ENCODE data around the gene PTPRM.

Gene PTPRM

DNA sequence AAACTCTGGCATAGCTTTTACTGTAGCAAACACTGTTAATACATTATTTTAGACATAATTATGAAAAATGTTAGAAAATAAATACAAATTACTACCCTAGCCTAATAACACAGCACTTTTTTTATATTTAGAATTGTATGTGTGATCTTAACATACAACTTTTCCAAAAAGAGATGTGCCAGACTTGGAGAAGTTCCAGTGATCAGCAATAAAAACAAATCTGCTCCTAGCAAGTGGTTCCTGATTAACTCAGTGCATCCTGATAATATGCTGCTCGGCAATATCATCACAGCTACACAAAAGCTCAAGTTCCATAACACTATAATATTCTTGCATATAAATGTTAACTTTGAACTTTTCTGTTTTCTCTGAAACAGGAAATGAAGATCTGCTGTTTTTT, 22.4 kb upstream of the PTPRM start:
- no peaks in the 10 kb centered on the region for H3K4me1 ChIP-seq (ENCODE audit: control insufficient read depth, insufficient read depth, low read length, poor library complexity, severe bottlenecking)
- H3K27ac ChIP-seq (ENCODE audit: low read depth, low read length, severe bottlenecking): no peak overlapping the region
- H3K9me3 ChIP-seq (ENCODE audit: control insufficient read depth, low read length): no peaks in the 10 kb centered on the region
- no peak overlapping the region for H3K4me3 ChIP-seq (ENCODE audit: extremely low read depth, insufficient read depth, low read length, poor library complexity, severe bottlenecking)
- no CpG with 5 or more reads among the region's 1 CpG for WGBS, 2 experiments (ENCODE audit: insufficient coverage in 2 of 2)
- H3K36me3 ChIP-seq (ENCODE audit: control insufficient read depth, insufficient read depth, low read length): no peaks in the 10 kb centered on the region

DNA sequence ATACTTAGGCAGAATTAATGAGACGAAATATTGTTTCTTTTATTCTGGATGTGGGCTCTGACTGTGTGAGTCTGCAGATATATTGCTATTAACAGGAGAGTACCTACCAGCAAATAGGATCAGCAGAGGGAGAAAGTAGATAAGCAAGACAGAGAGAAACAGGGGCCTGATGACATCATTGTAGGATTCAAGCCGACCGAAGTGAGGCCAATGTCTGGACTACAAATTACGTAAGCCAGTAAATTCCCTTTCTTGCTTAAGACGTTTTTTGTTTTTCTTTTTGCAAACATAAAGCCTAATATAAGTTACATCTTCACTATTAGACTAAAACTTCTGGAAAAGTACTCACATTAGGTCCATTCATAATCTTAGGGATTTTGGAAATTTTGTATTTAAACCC, 21.4 kb upstream of the PTPRM start:
- Histone ChIP-seq H3K27ac (ENCODE audit: low read depth, low read length, severe bottlenecking) (no peak overlapping the region), H3K9me3 (ENCODE audit: control insufficient read depth, low read length) (no peaks in the 10 kb centered on the region), H3K4me3 (ENCODE audit: extremely low read depth, insufficient read depth, low read length, poor library complexity, severe bottlenecking) (no peak overlapping the region), H3K4me1 (ENCODE audit: control insufficient read depth, insufficient read depth, low read length, poor library complexity, severe bottlenecking) (no peaks in the 10 kb centered on the region), H3K36me3 (ENCODE audit: control insufficient read depth, insufficient read depth, low read length) (no peaks in the 10 kb centered on the region)
- WGBS, 2 experiments (ENCODE audit: insufficient coverage in 2 of 2): 90 to 92% methylated on average over 2 to 3 of the region's 5 CpGs

DNA sequence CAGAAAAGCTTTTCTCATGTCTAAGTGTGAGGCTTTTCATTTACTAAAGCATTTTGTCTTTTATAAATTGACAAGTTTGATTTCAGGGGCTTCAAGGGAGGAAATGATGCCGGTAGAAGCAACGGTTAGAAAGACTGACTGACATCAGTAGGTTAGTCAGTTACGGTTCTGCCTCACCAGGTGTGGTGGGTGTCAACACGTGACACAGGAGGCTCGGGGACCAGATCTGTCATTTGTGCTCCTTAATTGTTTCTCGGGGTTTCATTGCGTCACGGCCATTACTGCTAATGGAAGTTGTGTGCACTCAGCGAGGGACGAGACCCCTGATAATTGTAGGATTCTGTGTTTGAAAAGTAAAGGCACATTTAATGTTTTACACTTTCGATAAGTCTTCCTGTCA, 18.9 kb upstream of the PTPRM start:
- Histone ChIP-seq H3K9me3 (ENCODE audit: control insufficient read depth, low read length) (no peaks in the 10 kb centered on the region), H3K4me1 (ENCODE audit: control insufficient read depth, insufficient read depth, low read length, poor library complexity, severe bottlenecking) (no peaks in the 10 kb centered on the region), H3K36me3 (ENCODE audit: control insufficient read depth, insufficient read depth, low read length) (no peaks in the 10 kb centered on the region), H3K27ac (ENCODE audit: low read depth, low read length, severe bottlenecking) (no peak overlapping the region), H3K4me3 (ENCODE audit: extremely low read depth, insufficient read depth, low read length, poor library complexity, severe bottlenecking) (no peak overlapping the region)
- WGBS, 2 experiments (ENCODE audit: insufficient coverage in 2 of 2): 92 to 95% methylated on average over 10 of the region's 11 CpGs

DNA sequence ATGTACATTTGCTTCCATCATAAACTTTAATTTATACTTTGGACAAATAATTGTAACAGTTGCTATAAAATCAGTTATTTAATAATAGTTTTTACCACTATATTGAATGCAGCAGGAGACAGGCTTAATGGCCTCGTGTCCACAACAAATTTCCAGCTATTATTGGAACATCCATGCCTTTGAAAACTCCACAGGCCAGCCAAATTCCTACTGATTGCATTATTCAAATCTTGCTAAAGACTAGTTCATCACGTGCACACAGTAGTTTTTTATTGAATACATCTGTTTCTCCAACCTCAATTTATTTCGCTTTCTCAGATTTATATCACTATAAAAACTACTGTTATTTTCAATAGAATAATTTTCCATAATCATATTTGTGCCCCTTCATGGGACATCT, 18.4 kb upstream of the PTPRM start:
- H3K36me3 ChIP-seq (ENCODE audit: control insufficient read depth, insufficient read depth, low read length): no peaks in the 10 kb centered on the region
- H3K4me1 ChIP-seq (ENCODE audit: control insufficient read depth, insufficient read depth, low read length, poor library complexity, severe bottlenecking): no peaks in the 10 kb centered on the region
- no peak overlapping the region for H3K4me3 ChIP-seq (ENCODE audit: extremely low read depth, insufficient read depth, low read length, poor library complexity, severe bottlenecking)
- no peaks in the 10 kb centered on the region for H3K9me3 ChIP-seq (ENCODE audit: control insufficient read depth, low read length)
- WGBS, 2 experiments (ENCODE audit: insufficient coverage in 2 of 2): 94 to 100% methylated on average over 1 of the region's 3 CpGs
- no peak overlapping the region for H3K27ac ChIP-seq (ENCODE audit: low read depth, low read length, severe bottlenecking)

DNA sequence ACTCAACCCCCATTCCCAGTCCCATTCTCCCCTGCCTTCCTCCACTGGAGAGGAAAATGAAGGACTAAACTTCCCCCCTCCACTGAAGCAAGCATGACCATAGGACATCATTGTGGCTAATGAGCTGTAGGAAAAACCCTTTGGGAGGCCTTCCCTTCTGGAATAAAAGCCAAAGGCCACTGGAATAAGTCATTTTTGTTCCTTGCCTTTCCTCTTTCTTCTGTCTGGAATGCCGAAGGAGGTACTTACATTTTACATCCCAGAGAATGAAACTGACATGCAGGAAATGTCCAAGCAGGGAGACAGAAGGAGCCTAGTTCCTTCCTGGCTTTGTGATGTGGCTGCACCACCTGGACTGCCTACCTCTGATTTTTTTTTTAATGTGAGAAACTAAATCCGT, 9.1 kb upstream of the PTPRM start:
- H3K36me3 ChIP-seq (ENCODE audit: control insufficient read depth, insufficient read depth, low read length): no peaks in the 10 kb centered on the region
- peaks cover 6% of the 10 kb centered on the region for H3K4me1 ChIP-seq (ENCODE audit: control insufficient read depth, insufficient read depth, low read length, poor library complexity, severe bottlenecking)
- no peak overlapping the region for H3K27ac ChIP-seq (ENCODE audit: low read depth, low read length, severe bottlenecking)
- no peak overlapping the region for H3K4me3 ChIP-seq (ENCODE audit: extremely low read depth, insufficient read depth, low read length, poor library complexity, severe bottlenecking)
- no peaks in the 10 kb centered on the region for H3K9me3 ChIP-seq (ENCODE audit: control insufficient read depth, low read length)
- 100% methylated on average over 1 of the region's 2 CpGs for WGBS, 2 experiments (ENCODE audit: insufficient coverage in 2 of 2)

DNA sequence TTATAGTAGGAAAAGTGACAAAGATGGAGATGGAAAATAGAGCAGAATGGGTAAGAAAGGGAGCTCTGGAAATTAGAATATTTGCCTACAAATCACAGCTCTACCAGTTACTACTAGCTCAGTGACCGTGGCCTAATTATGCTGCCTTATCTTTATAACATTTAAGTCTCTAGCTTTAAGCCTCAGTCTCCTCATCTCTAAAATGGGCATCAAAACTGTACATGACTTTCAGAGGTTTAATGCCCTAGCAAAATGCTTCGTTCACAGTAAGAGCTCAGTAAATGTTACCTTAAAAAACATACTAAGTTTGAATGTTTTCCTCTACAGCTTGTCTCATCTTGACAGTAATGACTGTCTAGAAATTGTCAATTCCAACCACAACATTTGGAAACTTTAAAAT, 8.3 kb upstream of the PTPRM start:
- no peaks in the 10 kb centered on the region for H3K36me3 ChIP-seq (ENCODE audit: control insufficient read depth, insufficient read depth, low read length)
- H3K9me3 ChIP-seq (ENCODE audit: control insufficient read depth, low read length): no peaks in the 10 kb centered on the region
- H3K27ac ChIP-seq (ENCODE audit: low read depth, low read length, severe bottlenecking): no peak overlapping the region
- WGBS, 2 experiments (ENCODE audit: insufficient coverage in 2 of 2): 75 to 100% methylated on average over 1 of the region's 2 CpGs
- H3K4me1 ChIP-seq (ENCODE audit: control insufficient read depth, insufficient read depth, low read length, poor library complexity, severe bottlenecking): peaks cover 6% of the 10 kb centered on the region
- no peak overlapping the region for H3K4me3 ChIP-seq (ENCODE audit: extremely low read depth, insufficient read depth, low read length, poor library complexity, severe bottlenecking)

DNA sequence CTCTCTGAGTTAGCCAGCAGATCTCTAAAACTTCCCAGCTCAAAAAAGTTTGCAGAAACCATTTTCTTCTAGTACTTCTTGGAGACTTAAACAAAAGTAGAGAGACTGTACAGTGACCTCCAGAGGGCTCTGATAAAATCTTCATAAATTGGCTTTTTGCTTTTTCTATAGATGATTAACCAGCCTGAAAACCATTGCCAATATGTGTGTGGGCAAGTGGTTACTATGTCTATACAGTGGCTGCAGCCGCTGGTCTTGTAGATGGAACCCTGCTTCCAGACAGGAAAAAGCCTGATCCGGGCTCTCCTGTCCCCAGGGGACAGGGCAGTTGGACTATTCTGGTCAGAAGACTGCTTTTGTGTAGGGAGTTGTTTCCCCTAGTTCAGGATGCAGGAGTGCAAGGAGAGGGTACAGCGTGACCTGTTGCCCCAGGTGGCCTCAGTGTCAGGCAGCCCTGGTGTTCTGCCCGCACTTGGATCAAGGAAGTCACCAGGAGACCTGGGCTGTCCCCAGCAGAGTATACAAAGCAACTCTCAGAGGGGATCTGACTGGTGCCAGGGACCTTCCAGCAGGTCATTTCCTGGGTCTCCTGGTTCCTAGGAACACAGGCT, 7.3 kb upstream of the PTPRM start:
- WGBS, 2 experiments (ENCODE audit: insufficient coverage in 2 of 2): 84 to 89% methylated on average over 4 of the region's 4 CpGs
- H3K4me1 ChIP-seq (ENCODE audit: control insufficient read depth, insufficient read depth, low read length, poor library complexity, severe bottlenecking): peaks cover 6% of the 10 kb centered on the region

DNA sequence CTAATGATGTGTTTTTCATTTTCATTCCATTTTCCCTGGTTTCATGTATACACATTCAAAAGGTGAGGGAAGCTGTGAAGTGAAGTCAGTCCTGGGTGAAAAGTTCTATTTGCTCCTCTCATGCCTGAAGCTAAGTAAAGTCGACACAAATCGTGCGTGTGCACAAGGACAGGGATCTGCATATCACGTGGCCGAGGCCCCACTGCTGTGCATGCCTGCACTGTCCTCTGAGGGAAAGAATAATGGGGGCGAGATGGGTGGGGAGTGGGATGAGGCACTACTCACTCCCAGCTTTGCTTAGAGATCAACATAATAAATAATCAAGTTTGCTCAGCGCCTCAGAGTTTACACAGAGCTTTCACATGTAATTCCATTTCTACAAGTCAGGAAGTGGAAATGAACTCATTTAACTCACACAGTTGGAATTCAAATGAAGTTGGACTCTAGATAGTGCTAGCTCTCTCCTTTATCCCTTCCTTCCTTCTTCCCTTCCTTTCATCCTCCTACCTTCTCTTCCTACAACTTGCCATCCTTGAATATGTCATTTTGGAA, 5.1 kb upstream of the PTPRM start:
- H3K27ac ChIP-seq (ENCODE audit: low read depth, low read length, severe bottlenecking): no peak overlapping the region
- 56 to 74% methylated on average over 3 to 4 of the region's 7 CpGs for WGBS, 2 experiments (ENCODE audit: insufficient coverage in 2 of 2)

More for the DNA sequence above, 7.3 kb upstream of the PTPRM start:
- no peaks in the 10 kb centered on the region for H3K9me3 ChIP-seq (ENCODE audit: control insufficient read depth, low read length)
- H3K27ac ChIP-seq (ENCODE audit: low read depth, low read length, severe bottlenecking): no peak overlapping the region
- H3K4me3 ChIP-seq (ENCODE audit: extremely low read depth, insufficient read depth, low read length, poor library complexity, severe bottlenecking): no peak overlapping the region
- H3K36me3 ChIP-seq (ENCODE audit: control insufficient read depth, insufficient read depth, low read length): no peaks in the 10 kb centered on the region

DNA sequence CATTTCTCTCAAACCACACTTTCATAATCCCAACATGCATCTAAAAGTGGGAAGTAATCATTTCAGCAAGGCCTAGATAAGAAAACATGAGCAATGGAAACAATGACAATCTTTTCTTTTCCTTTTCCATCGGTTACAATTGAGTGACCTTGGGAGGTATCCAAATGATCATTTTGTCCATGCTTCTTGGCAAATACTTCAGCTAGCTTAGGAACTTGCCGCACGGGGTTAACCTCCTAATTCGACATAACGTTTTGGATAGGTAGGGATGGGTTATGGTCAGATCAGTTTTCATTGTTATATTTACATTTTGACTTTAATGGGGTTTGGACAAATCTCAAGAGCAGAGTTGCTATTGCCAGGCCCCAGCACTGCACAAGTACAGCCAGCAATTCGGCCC, 4.6 kb upstream of the PTPRM start:
- peaks cover 6% of the 10 kb centered on the region for H3K4me1 ChIP-seq (ENCODE audit: control insufficient read depth, insufficient read depth, low read length, poor library complexity, severe bottlenecking)
- no peaks in the 10 kb centered on the region for H3K36me3 ChIP-seq (ENCODE audit: control insufficient read depth, insufficient read depth, low read length)
- 95 to 97% methylated on average over 3 to 5 of the region's 6 CpGs for WGBS, 2 experiments (ENCODE audit: insufficient coverage in 2 of 2)
- no peak overlapping the region for H3K27ac ChIP-seq (ENCODE audit: low read depth, low read length, severe bottlenecking)
- H3K4me3 ChIP-seq (ENCODE audit: extremely low read depth, insufficient read depth, low read length, poor library complexity, severe bottlenecking): no peak overlapping the region
- no peaks in the 10 kb centered on the region for H3K9me3 ChIP-seq (ENCODE audit: control insufficient read depth, low read length)

More for the DNA sequence above, 5.1 kb upstream of the PTPRM start:
- Histone ChIP-seq H3K9me3 (ENCODE audit: control insufficient read depth, low read length) (no peaks in the 10 kb centered on the region), H3K36me3 (ENCODE audit: control insufficient read depth, insufficient read depth, low read length) (no peaks in the 10 kb centered on the region), H3K4me3 (ENCODE audit: extremely low read depth, insufficient read depth, low read length, poor library complexity, severe bottlenecking) (no peak overlapping the region), H3K4me1 (ENCODE audit: control insufficient read depth, insufficient read depth, low read length, poor library complexity, severe bottlenecking) (peaks cover 6% of the 10 kb centered on the region)

DNA sequence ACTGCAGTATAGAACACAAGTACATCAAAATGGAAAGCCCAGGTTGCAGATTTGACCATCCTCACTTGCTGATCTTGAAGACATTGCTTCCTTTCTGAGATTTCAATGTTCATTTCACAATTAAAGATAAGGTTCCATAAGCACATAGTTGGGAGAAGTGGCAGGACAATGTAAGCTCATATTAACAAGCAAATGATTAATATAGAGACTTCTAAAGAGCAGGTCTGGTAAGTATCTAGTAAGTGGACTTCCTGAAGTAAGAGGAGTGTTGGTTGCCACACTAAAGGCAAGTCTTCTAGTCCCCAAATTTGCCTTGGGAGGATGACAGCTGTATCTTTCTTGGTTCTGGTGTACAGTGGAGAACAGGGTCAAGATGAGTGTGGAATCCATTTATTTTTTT, 1.4 kb upstream of the PTPRM start:
- H3K27ac ChIP-seq (ENCODE audit: low read depth, low read length, severe bottlenecking): no peak overlapping the region
- H3K4me1 ChIP-seq (ENCODE audit: control insufficient read depth, insufficient read depth, low read length, poor library complexity, severe bottlenecking): peaks cover 6% of the 10 kb centered on the region
- H3K4me3 ChIP-seq (ENCODE audit: extremely low read depth, insufficient read depth, low read length, poor library complexity, severe bottlenecking): no peak overlapping the region
- H3K36me3 ChIP-seq (ENCODE audit: control insufficient read depth, insufficient read depth, low read length): no peaks in the 10 kb centered on the region
- H3K9me3 ChIP-seq (ENCODE audit: control insufficient read depth, low read length): no peaks in the 10 kb centered on the region

DNA sequence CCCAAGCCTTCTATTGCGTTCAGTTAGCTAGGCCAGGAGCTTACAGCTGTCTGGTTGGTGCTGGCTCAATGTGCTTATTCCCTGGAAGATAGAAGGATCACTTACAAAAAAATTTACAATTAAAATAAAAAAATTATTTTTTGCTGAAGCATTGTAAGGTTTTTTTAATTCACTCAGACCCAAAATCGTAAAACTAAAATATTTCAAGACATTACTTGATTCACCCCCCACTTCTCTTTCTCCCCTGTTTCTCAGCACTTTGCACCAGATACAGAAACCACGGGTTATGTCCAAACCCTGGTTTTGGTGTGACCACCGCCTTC, 911 bp upstream of the PTPRM start:
- no peaks in the 10 kb centered on the region for H3K9me3 ChIP-seq (ENCODE audit: control insufficient read depth, low read length)
- peaks cover 6% of the 10 kb centered on the region for H3K4me1 ChIP-seq (ENCODE audit: control insufficient read depth, insufficient read depth, low read length, poor library complexity, severe bottlenecking)
- H3K4me3 ChIP-seq (ENCODE audit: extremely low read depth, insufficient read depth, low read length, poor library complexity, severe bottlenecking): peak overlapping the region; percentile 57
- WGBS, 2 experiments (ENCODE audit: insufficient coverage in 2 of 2): 21 to 31% methylated on average over 3 to 4 of the region's 4 CpGs
- no peaks in the 10 kb centered on the region for H3K36me3 ChIP-seq (ENCODE audit: control insufficient read depth, insufficient read depth, low read length)
- peak overlapping the region; percentile 80 for H3K27ac ChIP-seq (ENCODE audit: low read depth, low read length, severe bottlenecking)

Measured in mesodermal cell (in vitro differentiated cells).